Suprapubic skin (tissue), 4 donors: ENCODE results near the gene STAU1.

Experiments used
- POLR2A ChIP-seq, 2 donors: fragments of 450-650 bp; IDR thresholded peaks; one replicate each; pipeline ENCODE4 v1.6.1; 2017; ENCODE audit warnings: antibody characterized with exemption in 2 of 2, mild to moderate bottlenecking in 2 of 2, moderate library complexity in 2 of 2
- POLR2AphosphoS5 ChIP-seq, 3 donors: sonication (generic); formaldehyde crosslinking; IDR thresholded peaks; one replicate each; pipeline ENCODE4 v1.6.1; 2017; ENCODE audit warnings: antibody characterized with exemption in 3 of 3

DNA sequence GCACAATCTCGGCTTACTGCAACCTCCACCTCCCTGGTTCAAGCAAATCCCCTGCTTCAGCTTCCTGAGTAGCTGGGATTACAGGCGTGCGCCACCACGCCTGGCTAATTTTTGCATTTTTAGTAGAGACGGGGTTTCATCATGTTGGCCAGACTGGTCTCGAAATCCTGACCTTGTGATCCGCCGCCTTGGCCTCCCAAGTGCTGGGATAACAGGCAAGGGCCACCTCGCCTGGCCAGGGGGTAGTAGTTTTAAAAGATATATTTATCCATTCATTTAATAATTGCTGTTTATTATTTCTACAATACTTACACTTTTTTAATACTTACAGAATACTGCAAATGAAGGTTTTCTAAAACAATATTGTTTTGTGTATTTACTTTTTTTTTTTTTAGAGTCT lies 15.6 kb upstream of the STAU1 start:
- TF ChIP-seq POLR2AphosphoS5 (IDR thresholded peaks at IDR 0.05) (no peak), POLR2A (IDR thresholded peaks at IDR 0.05) (no peak)
